CD4-positive, CD25-positive, alpha-beta regulatory T cell (primary cell): Measurements from ENCODE around the gene KAT6B. TPM values are rescaled to one million over a fixed set of nuclear protein-coding genes. Genes with fewer than 3 reads are reported as not detected.

Experiments
- ATAC-seq, 2 donors: fragments of 150-1000 bp; cut with Tn5 transposase; one replicate each; pipeline ENCODE4 v1.10.0; 2021; ENCODE audit warnings: low read depth in 2 of 2, moderate number of reproducible peaks in 2 of 2, moderate library complexity in 1 of 2
- DNase-seq, 3 donors: peaks; one replicate each; pipeline versions ENCODE4 v3.0.0 to v3.0.0-alpha.2; 2012 to 2022; ENCODE audit warnings: mixed read lengths in 1 of 3
- H3K27ac ChIP-seq: one replicate; pipeline ENCODE4 v1.7.0; 2013; ENCODE audit warnings: mild to moderate bottlenecking, low read length; ENCODE audit not compliant: insufficient read depth, poor library complexity, severe bottlenecking
- H3K27me3 ChIP-seq: one replicate; pipeline ENCODE4 v1.7.0; 2013; ENCODE audit warnings: low read length; ENCODE audit not compliant: control insufficient read depth, insufficient read depth
- H3K36me3 ChIP-seq: one replicate; pipeline ENCODE4 v1.7.0; 2013; ENCODE audit warnings: mild to moderate bottlenecking, low read length, moderate library complexity; ENCODE audit not compliant: control insufficient read depth, insufficient read depth
- H3K4me1 ChIP-seq: 2 replicates; pipeline ENCODE4 v1.7.0; 2013; ENCODE audit warnings: mild to moderate bottlenecking, low read length; ENCODE audit not compliant: insufficient read depth, control insufficient read depth, poor library complexity, severe bottlenecking
- H3K4me3 ChIP-seq: one replicate; pipeline ENCODE4 v1.7.0; 2013; ENCODE audit warnings: low read depth, mild to moderate bottlenecking, low read length, moderate library complexity
- H3K9me3 ChIP-seq, 2 experiments: 1 replicate in 1 of 2; 2 replicates in 1 of 2; pipeline ENCODE4 v1.7.0; 2013; ENCODE audit warnings: low read length in 2 of 2, mild to moderate bottlenecking in 1 of 2, moderate library complexity in 1 of 2; ENCODE audit not compliant: control insufficient read depth in 2 of 2
- H3K27ac Mint-ChIP-seq, 3 donors: one replicate each; pipeline ENCODE4 v1.8.0; 2020 to 2022; ENCODE audit warnings: mild to moderate bottlenecking in 3 of 3, mixed read lengths in 3 of 3, moderate library complexity in 2 of 3
- H3K27me3 Mint-ChIP-seq: one replicate; pipeline ENCODE4 v1.8.0; 2022; ENCODE audit warnings: mild to moderate bottlenecking, mixed read lengths
- H3K36me3 Mint-ChIP-seq: one replicate; pipeline ENCODE4 v1.8.0; 2020; ENCODE audit warnings: mixed read lengths
- H3K4me1 Mint-ChIP-seq, 4 donors: one replicate each; pipeline ENCODE4 v1.8.0; 2020 to 2022; ENCODE audit warnings: mixed read lengths in 4 of 4, mild to moderate bottlenecking in 1 of 4
- H3K4me3 Mint-ChIP-seq, 4 donors: one replicate each; pipeline ENCODE4 v1.8.0; 2020 to 2022; ENCODE audit warnings: mild to moderate bottlenecking in 4 of 4, mixed read lengths in 4 of 4, moderate library complexity in 3 of 4
- H3K9me3 Mint-ChIP-seq, 7 donors: one replicate each; pipeline ENCODE4 v1.8.0; 2020 to 2022; ENCODE audit warnings: mixed read lengths in 7 of 7, mild to moderate bottlenecking in 3 of 7, moderate library complexity in 2 of 7
- polyA plus RNA-seq, 4 donors: library from polyadenylated mRNA; unstranded; fragments of 300-500 nt; fragmentation: Illumina TruSeq; gene quantifications; one replicate each; pipeline ENCODE4 v1.2.3, GENCODE V29; 2021
- total RNA-seq: library from RNA; stranded (reverse); gene quantifications from one replicate; pipeline ENCODE4 v1.2.3, GENCODE V29; 2022

Gene KAT6B
- total and polyA plus RNA-seq, 5 donors from 2014 or later: 14.5 to 67.1 (median 16.6) TPM

DNA sequence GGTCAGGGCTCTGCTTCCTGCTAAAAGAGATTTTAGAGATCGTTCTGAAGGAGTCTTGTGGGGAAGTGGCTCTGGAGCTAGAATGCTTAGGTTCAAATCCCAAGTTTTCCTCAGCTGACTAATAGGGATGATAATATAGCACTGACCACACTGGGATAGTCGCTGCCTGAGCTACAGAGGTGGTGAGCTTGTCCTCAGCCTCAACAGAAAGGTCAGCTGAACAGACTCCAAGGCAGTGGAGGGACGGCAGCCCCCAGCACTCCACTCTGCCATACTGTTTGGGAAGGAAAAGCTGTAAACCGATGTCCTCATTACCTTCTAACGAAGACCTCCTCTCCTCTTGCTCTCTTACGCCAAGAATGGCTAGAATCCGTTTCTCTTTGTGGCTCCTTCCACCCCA, 36.2 kb downstream of the KAT6B start:
- no peak overlapping the region for H3K4me3 ChIP-seq
- no peak overlapping the region for H3K4me3 Mint-ChIP-seq
- ATAC-seq: no peak
- no peaks in the 10 kb centered on the region for H3K27me3 Mint-ChIP-seq
- H3K27ac Mint-ChIP-seq: peak overlapping the region in 1 of 3 donors; percentile 26
- no peaks in the 10 kb centered on the region for H3K27me3 ChIP-seq
- peaks cover 6% of the 10 kb centered on the region for H3K36me3 Mint-ChIP-seq
- no peak for DNase-seq
- no peaks in the 10 kb centered on the region for H3K9me3 Mint-ChIP-seq
- H3K36me3 ChIP-seq: no peaks in the 10 kb centered on the region
- H3K4me1 ChIP-seq: no peaks in the 10 kb centered on the region
- H3K27ac ChIP-seq: no peak overlapping the region
- H3K4me1 Mint-ChIP-seq: peaks cover 11 to 45% (median 22%) of the 10 kb centered on the region in 4 donors
- H3K9me3 ChIP-seq: no peaks in the 10 kb centered on the region

DNA sequence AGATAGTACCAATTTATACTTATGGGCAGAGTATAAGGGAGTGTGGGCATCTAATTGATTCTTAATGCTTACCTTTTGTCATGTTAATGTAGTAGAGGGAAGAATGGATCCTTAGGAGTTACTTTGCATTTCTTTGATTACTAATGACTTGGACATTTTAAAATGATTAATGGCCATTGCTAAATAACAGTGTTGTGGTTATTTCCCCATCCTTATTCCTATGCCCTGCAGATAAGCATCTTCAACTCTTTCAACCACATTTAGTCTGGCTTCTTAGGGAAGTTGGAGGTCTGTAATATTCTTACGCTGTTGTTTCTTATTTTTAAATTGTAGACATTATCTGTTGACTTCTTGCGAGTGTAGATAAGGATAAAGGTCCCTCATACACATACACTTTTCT, 37.2 kb downstream of the KAT6B start:
- Histone ChIP-seq H3K9me3 (no peaks in the 10 kb centered on the region), H3K36me3 (no peaks in the 10 kb centered on the region), H3K27ac (no peak overlapping the region), H3K4me1 (peaks cover 4% of the 10 kb centered on the region), H3K27me3 (no peaks in the 10 kb centered on the region), H3K4me3 (no peak overlapping the region)
- ATAC-seq: no peak
- Mint-ChIP-seq H3K4me1 (peaks cover 16 to 49% (median 27%) of the 10 kb centered on the region in 4 donors), H3K27ac (no peak overlapping the region), H3K36me3 (peaks cover 6% of the 10 kb centered on the region), H3K4me3 (no peak overlapping the region), H3K9me3 (no peaks in the 10 kb centered on the region), H3K27me3 (no peaks in the 10 kb centered on the region)
- no peak for DNase-seq

DNA sequence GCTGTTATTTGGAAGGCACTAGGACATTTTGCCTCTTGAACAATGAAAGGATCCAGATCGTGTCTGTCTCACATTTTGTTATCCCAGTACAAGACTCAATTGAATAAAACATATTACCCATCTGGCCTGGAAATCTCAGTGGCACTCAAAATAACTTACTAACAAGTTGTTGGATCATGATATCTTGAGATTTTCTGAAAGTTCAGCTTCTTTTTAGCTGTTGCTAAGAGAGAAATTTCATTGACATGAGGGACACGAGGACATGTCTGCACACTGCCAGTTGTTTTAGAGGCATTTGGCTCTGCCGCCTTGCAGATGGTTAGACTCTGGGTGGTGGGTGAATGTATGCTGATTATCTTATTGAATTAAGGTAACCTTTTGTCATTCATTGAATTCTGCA, 41.0 kb downstream of the KAT6B start:
- no peak overlapping the region for H3K4me3 ChIP-seq
- Mint-ChIP-seq H3K27ac (peak overlapping the region in 1 of 3 donors; percentile 35), H3K9me3 (no peaks in the 10 kb centered on the region), H3K4me1 (peaks cover 28 to 65% (median 36%) of the 10 kb centered on the region in 4 donors), H3K4me3 (no peak overlapping the region), H3K36me3 (no peaks in the 10 kb centered on the region), H3K27me3 (no peaks in the 10 kb centered on the region)
- DNase-seq (no peak), ATAC-seq (no peak)
- H3K9me3 ChIP-seq: no peaks in the 10 kb centered on the region
- H3K36me3 ChIP-seq: no peaks in the 10 kb centered on the region
- no peak overlapping the region for H3K27ac ChIP-seq
- no peaks in the 10 kb centered on the region for H3K27me3 ChIP-seq
- H3K4me1 ChIP-seq: peaks cover 11% of the 10 kb centered on the region

DNA sequence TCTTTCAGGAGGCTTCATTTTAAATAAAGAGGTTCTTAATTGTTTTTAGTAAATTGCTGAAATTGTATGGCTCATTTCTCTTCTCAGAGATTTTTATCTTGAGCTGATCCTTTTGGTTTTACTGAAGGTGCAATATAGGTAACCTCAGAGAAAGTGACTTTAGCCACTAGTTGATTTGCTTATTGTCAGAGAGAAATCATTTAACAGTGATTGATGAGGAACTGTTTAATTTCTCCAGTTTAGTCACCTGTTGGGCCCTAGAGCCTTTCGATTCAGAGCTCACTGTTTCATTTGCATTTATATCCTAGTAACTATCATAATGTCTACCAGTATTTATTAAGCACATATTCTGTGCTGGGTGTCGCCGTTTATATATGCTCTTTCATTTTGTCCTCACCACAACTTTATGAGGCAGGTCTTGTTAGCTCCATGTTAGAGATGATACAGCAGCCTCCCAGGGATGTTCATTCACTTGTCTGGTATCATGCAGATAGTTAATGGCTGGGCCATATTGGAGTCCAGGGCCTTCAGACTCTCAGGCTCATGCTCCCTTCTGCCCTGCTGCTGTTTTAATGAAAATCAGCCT, 42.1 kb downstream of the KAT6B start:
- H3K9me3 Mint-ChIP-seq: no peaks in the 10 kb centered on the region

DNA sequence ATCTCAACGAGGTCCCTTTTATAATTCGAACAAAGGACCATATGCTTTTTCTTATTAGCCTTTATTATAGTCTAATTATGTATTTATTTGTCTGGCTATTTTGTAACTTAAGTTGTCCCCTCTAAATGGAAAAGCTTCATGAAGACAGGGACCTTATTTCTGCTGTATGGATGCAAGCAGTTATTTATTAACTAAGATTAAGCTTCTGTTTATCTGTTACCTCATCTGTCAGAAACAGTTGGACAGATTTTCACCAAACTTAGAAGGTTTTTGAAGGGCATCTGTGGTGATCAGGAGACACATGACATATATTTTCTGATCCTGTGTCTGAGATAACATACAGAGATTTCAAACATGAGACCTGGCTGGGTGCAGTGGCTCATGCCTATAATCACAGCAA, 43.2 kb downstream of the KAT6B start:
- H3K36me3 Mint-ChIP-seq: no peaks in the 10 kb centered on the region
- ATAC-seq (no peak), DNase-seq (no peak)
- no peak overlapping the region for H3K27ac ChIP-seq
- peaks cover 25 to 68% (median 43%) of the 10 kb centered on the region in 4 donors for H3K4me1 Mint-ChIP-seq
- no peaks in the 10 kb centered on the region for H3K36me3 ChIP-seq
- no peaks in the 10 kb centered on the region for H3K27me3 ChIP-seq
- H3K4me3 Mint-ChIP-seq: no peak overlapping the region
- H3K27me3 Mint-ChIP-seq: no peaks in the 10 kb centered on the region
- H3K27ac Mint-ChIP-seq: no peak overlapping the region
- no peaks in the 10 kb centered on the region for H3K9me3 Mint-ChIP-seq
- no peak overlapping the region for H3K4me3 ChIP-seq
- H3K4me1 ChIP-seq: peaks cover 11% of the 10 kb centered on the region
- no peaks in the 10 kb centered on the region for H3K9me3 ChIP-seq

More for the DNA sequence above, 42.1 kb downstream of the KAT6B start:
- H3K27ac Mint-ChIP-seq: no peak overlapping the region
- no peak for ATAC-seq
- Histone ChIP-seq H3K4me3 (no peak overlapping the region), H3K4me1 (peaks cover 11% of the 10 kb centered on the region), H3K27ac (no peak overlapping the region), H3K36me3 (no peaks in the 10 kb centered on the region), H3K27me3 (no peaks in the 10 kb centered on the region), H3K9me3 (no peaks in the 10 kb centered on the region)
- no peaks in the 10 kb centered on the region for H3K36me3 Mint-ChIP-seq
- H3K4me3 Mint-ChIP-seq: no peak overlapping the region
- no peaks in the 10 kb centered on the region for H3K27me3 Mint-ChIP-seq
- H3K4me1 Mint-ChIP-seq: peaks cover 28 to 63% (median 41%) of the 10 kb centered on the region in 4 donors
- peak in 1 of 3 donors; percentile 20 for DNase-seq

DNA sequence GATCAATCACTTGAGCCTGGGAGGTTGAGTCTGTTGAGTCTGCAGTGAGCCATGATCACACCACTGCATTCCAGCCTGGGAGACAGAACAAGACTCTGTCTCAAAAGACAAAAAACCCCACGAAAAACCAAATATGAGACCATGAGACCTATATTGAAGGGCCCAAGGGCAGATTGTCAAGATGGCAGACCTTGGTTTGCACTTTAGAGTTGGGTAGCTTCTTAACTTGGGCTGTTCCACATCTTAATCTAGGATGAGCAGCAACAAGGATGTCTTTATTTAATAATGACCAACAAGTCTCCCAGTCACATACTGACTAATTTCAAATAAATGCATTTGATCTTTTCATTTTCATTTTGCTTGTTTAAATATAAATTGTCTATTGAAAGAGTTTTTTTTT, 43.8 kb downstream of the KAT6B start:
- Mint-ChIP-seq H3K36me3 (no peaks in the 10 kb centered on the region), H3K9me3 (no peaks in the 10 kb centered on the region), H3K4me1 (peaks cover 20 to 69% (median 45%) of the 10 kb centered on the region in 4 donors), H3K27me3 (no peaks in the 10 kb centered on the region), H3K27ac (no peak overlapping the region), H3K4me3 (peak overlapping the region in 2 of 4 donors; percentile 24 to 73)
- Histone ChIP-seq H3K27me3 (no peaks in the 10 kb centered on the region), H3K27ac (no peak overlapping the region), H3K9me3 (no peaks in the 10 kb centered on the region), H3K4me1 (peaks cover 11% of the 10 kb centered on the region), H3K4me3 (no peak overlapping the region), H3K36me3 (no peaks in the 10 kb centered on the region)
- ATAC-seq (no peak), DNase-seq (no peak)

DNA sequence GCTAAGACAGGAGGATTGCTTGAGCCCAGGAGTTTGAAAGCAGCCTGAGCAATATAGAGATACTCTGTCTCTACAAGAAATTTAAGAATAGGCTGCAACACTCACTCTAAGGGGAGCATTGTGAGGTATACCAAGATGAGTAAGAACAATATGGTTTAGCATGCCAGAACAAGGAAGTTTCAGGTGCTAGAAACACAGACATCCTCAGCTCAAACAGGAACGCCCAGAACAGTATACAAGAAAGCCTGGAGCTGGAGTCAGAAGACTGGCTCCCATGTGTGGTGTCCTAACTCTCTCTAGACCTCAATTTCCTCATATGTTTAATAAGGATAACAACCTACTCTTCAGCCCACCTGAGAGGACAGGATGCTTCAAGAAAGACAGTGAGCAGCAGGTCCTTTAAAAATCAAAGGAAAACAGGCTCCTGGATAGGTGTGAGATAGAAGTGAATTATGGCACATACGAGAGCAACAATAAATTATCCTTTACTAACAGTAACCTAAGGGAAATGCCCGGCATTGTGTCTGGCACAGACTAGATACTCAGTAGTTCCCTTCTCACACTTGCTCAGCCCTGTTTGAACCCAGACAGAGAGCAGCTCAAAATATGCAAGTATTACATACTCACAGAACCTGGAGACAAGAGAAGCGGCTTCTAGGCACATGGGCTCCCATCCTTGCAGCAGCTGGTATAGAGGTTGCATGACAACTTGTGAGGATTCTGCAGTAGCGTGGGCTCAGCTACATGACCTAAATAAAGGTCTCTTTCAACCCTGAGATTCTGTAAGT, 45.4 kb downstream of the KAT6B start:
- peak overlapping the region; percentile 22 for H3K4me3 ChIP-seq

More for the DNA sequence above, 45.4 kb downstream of the KAT6B start:
- Mint-ChIP-seq H3K4me3 (peak overlapping the region; percentile 4 to 81 (median 47)), H3K4me1 (peaks cover 20 to 76% (median 45%) of the 10 kb centered on the region in 4 donors), H3K9me3 (no peaks in the 10 kb centered on the region), H3K36me3 (peaks cover 3% of the 10 kb centered on the region), H3K27me3 (no peaks in the 10 kb centered on the region), H3K27ac (peak overlapping the region; percentile 74 to 85 (median 76))
- Histone ChIP-seq H3K4me1 (peaks cover 11% of the 10 kb centered on the region), H3K27me3 (no peaks in the 10 kb centered on the region), H3K36me3 (no peaks in the 10 kb centered on the region), H3K27ac (no peak overlapping the region), H3K9me3 (no peaks in the 10 kb centered on the region)
- peak; percentile 46 to 56 for ATAC-seq
- DNase-seq: peak in 1 of 3 donors; percentile 37
